Prostate gland (tissue), 2 donors: ENCODE measurements around the gene ADI1. TPM values are rescaled to one million over a fixed set of nuclear protein-coding genes. Genes with fewer than 3 reads are reported as not detected.

Experiments
- DNase-seq: peaks from one replicate; pipeline ENCODE4 v3.0.0-alpha.2; 2019; ENCODE audit warnings: low spot score
- H3K27ac ChIP-seq, 2 donors: fragments of 200-600 bp; sonication (generic); 2 replicates each; pipeline ENCODE4 v1.5.1; 2017 to 2019
- H3K27me3 ChIP-seq: fragments of 200-600 bp; sonication (generic); replicated peaks from 2 replicates; pipeline ENCODE4 v1.5.1; 2019; ENCODE audit not compliant: insufficient read depth
- H3K36me3 ChIP-seq, 2 donors: fragments of 200-600 bp; sonication (generic); 1 replicate in 1 of 2; 2 replicates in 1 of 2; pipeline versions ENCODE4 v1.5.1 to v1.8.1; 2017 to 2019
- H3K4me1 ChIP-seq: fragments of 200-600 bp; sonication (generic); replicated peaks from 2 replicates; pipeline ENCODE4 v1.5.1; 2019
- H3K4me3 ChIP-seq, 2 donors: fragments of 200-600 bp; sonication (generic); 2 replicates each; pipeline ENCODE4 v1.5.1; 2017 to 2019
- H3K9me3 ChIP-seq: fragments of 200-600 bp; sonication (generic); 2 replicates; pipeline ENCODE4 v1.5.1; 2017
- CTCF ChIP-seq, 4 experiments: fragments of 200-600 bp in 2 of 4; fragments of 450-650 bp in 2 of 4; sonication (generic) in 2 of 4; IDR thresholded peaks; 1 replicate in 3 of 4; 2 replicates in 1 of 4; pipeline ENCODE4 v1.5.1; 2016 to 2019; ENCODE audit warnings: antibody characterized with exemption in 4 of 4, mild to moderate bottlenecking in 2 of 4, moderate library complexity in 2 of 4
- POLR2A ChIP-seq: fragments of 450-650 bp; IDR thresholded peaks from one replicate; pipeline ENCODE4 v1.6.1; 2016; ENCODE audit warnings: antibody characterized with exemption, mild to moderate bottlenecking
- POLR2AphosphoS5 ChIP-seq: sonication (generic); formaldehyde crosslinking; IDR thresholded peaks from one replicate; pipeline ENCODE4 v1.6.1; 2017; ENCODE audit warnings: antibody characterized with exemption
- WGBS: methylation state at CpG from one replicate; pipeline ENCODE4 v1.1.5; 2018; 5-methylcytosine and 5-hydroxymethylcytosine counted together
- intact Hi-C: fragments of 100-400 bp; cut with DNase I; formaldehyde crosslinking; loops from one replicate; pipeline ENCODE4 v1.14.2; 2022
- total RNA-seq, 2 donors: library from RNA; depleted of rRNA; stranded (reverse); fragments of >200 nt; gene quantifications; one replicate each; pipeline ENCODE4 v1.1.0, GENCODE V29; 2016

The ADI1 gene
- total RNA-seq, 2 donors from 2014 or later: 81.7 to 270 TPM

GRCh38 chr2:3488855-3489763, 30.2 kb downstream of the ADI1 start:
- intact Hi-C loops: no loop called here
- WGBS: 70% methylated on average over 25 of the region's 27 CpGs
- no peaks in the 10 kb centered on the region for H3K27me3 ChIP-seq
- no peak overlapping the region for H3K27ac ChIP-seq
- H3K36me3 ChIP-seq: no peaks in the 10 kb centered on the region
- no peaks in the 10 kb centered on the region for H3K9me3 ChIP-seq
- no peak for DNase-seq
- peaks cover under 1% of the 10 kb centered on the region for H3K4me1 ChIP-seq
- H3K4me3 ChIP-seq: no peak overlapping the region
- TF ChIP-seq CTCF (IDR thresholded peaks at IDR 0.05) (no peak), POLR2AphosphoS5 (no peak), POLR2A (no peak)

- WGBS: 80% methylated on average over 6 of the region's 6 CpGs
- Histone ChIP-seq H3K9me3 (no peaks in the 10 kb centered on the region), H3K36me3 (no peaks in the 10 kb centered on the region), H3K27me3 (no peaks in the 10 kb centered on the region), H3K27ac (no peak overlapping the region), H3K4me1 (peaks cover 8% of the 10 kb centered on the region), H3K4me3 (no peak overlapping the region)
- no peak for DNase-seq
- TF ChIP-seq POLR2AphosphoS5 (no peak), POLR2A (no peak), CTCF (IDR thresholded peaks at IDR 0.05) (no peak)
- intact Hi-C loops: no loop called here
These were observed 31.2 kb downstream of the ADI1 start for GRCh38 chr2:3488061-3488531.

GRCh38 chr2:3487432-3487831, 31.9 kb downstream of the ADI1 start:
- Histone ChIP-seq H3K9me3 (no peaks in the 10 kb centered on the region), H3K4me1 (peaks cover 8% of the 10 kb centered on the region), H3K36me3 (no peaks in the 10 kb centered on the region), H3K4me3 (no peak overlapping the region), H3K27ac (no peak overlapping the region), H3K27me3 (no peaks in the 10 kb centered on the region)
- WGBS: 71% methylated on average over 10 of the region's 10 CpGs
- no peak for TF ChIP-seq POLR2A
- no peak for TF ChIP-seq POLR2AphosphoS5
- TF ChIP-seq CTCF (IDR thresholded peaks at IDR 0.05): no peak
- DNase-seq: no peak
- intact Hi-C loops: no loop called here

GRCh38 chr2:3487028-3487425, 32.3 kb downstream of the ADI1 start:
- intact Hi-C loops: no loop called here
- no peak for DNase-seq
- 93% methylated on average over 9 of the region's 9 CpGs for WGBS
- TF ChIP-seq POLR2A (no peak), CTCF (IDR thresholded peaks at IDR 0.05) (no peak), POLR2AphosphoS5 (no peak)
- Histone ChIP-seq H3K9me3 (no peaks in the 10 kb centered on the region), H3K27ac (no peak overlapping the region), H3K27me3 (no peaks in the 10 kb centered on the region), H3K4me3 (no peak overlapping the region), H3K4me1 (peaks cover 8% of the 10 kb centered on the region), H3K36me3 (no peaks in the 10 kb centered on the region)
